Endothelial cell of umbilical vein (primary cell): Measurements from ENCODE around the gene MFAP2. TPM values are rescaled to one million over a fixed set of nuclear protein-coding genes. Genes with fewer than 3 reads are reported as not detected.
A peak's percentile ranks its signal among the peaks of the same experiment; 100 is the strongest.

Experiments used
- Bru-seq: library from RNA; stranded (reverse); fragments of 400-500 nt; gene quantifications from one replicate; lab custom pipeline; 2021; lab: Mats Ljungman, UMichigan
- BruChase-seq, 2 experiments: library from RNA; stranded (reverse); fragments of 400-500 nt; gene quantifications; one replicate each; lab custom pipeline; 2021; lab: Mats Ljungman, UMichigan
- BruUV-seq: library from RNA; stranded (reverse); fragments of 400-500 nt; replicated peaks from 2 replicates; lab custom pipeline; 2021; lab: Mats Ljungman, UMichigan
- CTCF ChIA-PET: fragments of 300-600, 350-600 bp; sonication (Branson Sonifier 250); formaldehyde crosslinking; loops from one replicate; lab custom pipeline; 2021; ENCODE audit warnings: antibody characterized with exemption, inconsistent platforms; lab: Charles Lee
- POLR2A ChIA-PET: fragments of 300-600, 350-600 bp; sonication (Branson Sonifier 250); formaldehyde crosslinking; loops from one replicate; lab custom pipeline; 2021; ENCODE audit warnings: antibody characterized with exemption, inconsistent platforms; lab: Charles Lee
- DNase-seq: peaks from one replicate; pipeline ENCODE4 v3.0.0-alpha.2; 2011; ENCODE audit warnings: low read depth, low spot score
- FAIRE-seq: peaks from 2 replicates; lab custom pipeline; 2011; peaks lifted over from hg19 to GRCh38; lab: Jason Lieb, UNC
- H2AFZ ChIP-seq: 2 replicates; pipeline ENCODE4 v1.6.0; 2012; ENCODE audit warnings: low read depth, low read length, control low read depth, inconsistent platforms
- H3K27ac ChIP-seq: 2 replicates; pipeline ENCODE4 v1.5.1; 2011; ENCODE audit warnings: low read depth, mild to moderate bottlenecking, control low read depth, low read length, moderate library complexity; ENCODE audit not compliant: insufficient read depth
- H3K27me3 ChIP-seq, 2 experiments: 2 replicates each; pipeline versions ENCODE4 v1.6.0 to v1.6.1; 2011; ENCODE audit warnings: low read length in 2 of 2, mixed read lengths in 1 of 2; ENCODE audit not compliant: control insufficient read depth in 2 of 2, insufficient read depth in 2 of 2
- H3K36me3 ChIP-seq, 2 experiments: 2 replicates in 1 of 2; 3 replicates in 1 of 2; pipeline ENCODE4 v1.5.1; 2011; ENCODE audit warnings: low read length in 2 of 2, mild to moderate bottlenecking in 1 of 2, moderate library complexity in 1 of 2; ENCODE audit not compliant: control insufficient read depth in 2 of 2, insufficient read depth in 2 of 2; ENCODE audit errors: extremely low read depth in 1 of 2
- H3K4me1 ChIP-seq: 3 replicates; pipeline ENCODE4 v1.5.1; 2011; ENCODE audit warnings: mild to moderate bottlenecking, low read length; ENCODE audit not compliant: control insufficient read depth, insufficient read depth; ENCODE audit errors: extremely low read depth
- H3K4me2 ChIP-seq: 2 replicates; pipeline ENCODE4 v1.6.1; 2011; ENCODE audit warnings: low read length, control low read depth, mixed read lengths; ENCODE audit not compliant: insufficient read depth
- H3K4me3 ChIP-seq, 3 experiments: fragments of 200-600 bp in 1 of 3; sonication (generic), shearing (Covaris generic) in 1 of 3; replicated peaks in 1 of 3; 2 replicates each; pipeline ENCODE4 v1.5.1; 2011 to 2016; ENCODE audit warnings: control low read depth in 3 of 3, low read length in 3 of 3, mild to moderate bottlenecking in 2 of 3, inconsistent platforms in 1 of 3, low read depth in 1 of 3, moderate library complexity in 1 of 3; ENCODE audit not compliant: insufficient read depth in 1 of 3
- H3K79me2 ChIP-seq: 2 replicates; pipeline ENCODE4 v1.6.0; 2012; ENCODE audit warnings: low read length, inconsistent platforms; ENCODE audit not compliant: control insufficient read depth, insufficient read depth
- H3K9ac ChIP-seq: replicated peaks from 2 replicates; pipeline ENCODE3; 2011; ENCODE audit warnings: low read length, control low read depth; ENCODE audit not compliant: insufficient read depth; ENCODE audit errors: extremely low read depth
- H3K9me1 ChIP-seq: replicated peaks from 3 replicates; pipeline ENCODE4 v1.6.0; 2011; ENCODE audit warnings: mild to moderate bottlenecking, low read length; ENCODE audit not compliant: control insufficient read depth, insufficient read depth; ENCODE audit errors: extremely low read depth
- H3K9me3 ChIP-seq: replicated peaks from 2 replicates; pipeline ENCODE4 v1.5.1; 2012; ENCODE audit warnings: low read length, inconsistent platforms; ENCODE audit not compliant: control insufficient read depth, insufficient read depth
- H4K20me1 ChIP-seq: replicated peaks from 2 replicates; pipeline ENCODE3; 2011; ENCODE audit warnings: mild to moderate bottlenecking, low read length; ENCODE audit not compliant: control insufficient read depth, insufficient read depth; ENCODE audit errors: extremely low read depth
- CTCF ChIP-seq, 2 donors: IDR thresholded peaks; 1 replicate in 1 of 2; 2 replicates in 1 of 2; pipeline ENCODE4 v1.5.1; 2011; ENCODE audit warnings: low read length in 2 of 2, mild to moderate bottlenecking in 2 of 2, moderate library complexity in 2 of 2, control low read depth in 1 of 2, inconsistent platforms in 1 of 2, low read depth in 1 of 2; ENCODE audit not compliant: insufficient read depth in 1 of 2; ENCODE audit errors: extremely low read depth in 1 of 2
- EZH2 ChIP-seq: IDR thresholded peaks from 2 replicates; pipeline ENCODE4 v1.6.1; 2012; ENCODE audit warnings: borderline replicate concordance, low read depth, mild to moderate bottlenecking, moderate library complexity, low read length, inconsistent platforms; ENCODE audit not compliant: severe bottlenecking
- FOS ChIP-seq: IDR thresholded peaks from 2 replicates; pipeline ENCODE4 v1.6.1; 2011; ENCODE audit warnings: mild to moderate bottlenecking, low read length, moderate library complexity, borderline replicate concordance; ENCODE audit not compliant: insufficient read depth
- GATA2 ChIP-seq: IDR thresholded peaks from 2 replicates; pipeline ENCODE4 v1.7.0; 2011; ENCODE audit warnings: low read depth, mild to moderate bottlenecking, moderate library complexity, mixed read lengths, low read length; ENCODE audit not compliant: insufficient read length, insufficient read depth
- JUN ChIP-seq: IDR thresholded peaks from 2 replicates; pipeline ENCODE4 v1.6.1; 2011; ENCODE audit warnings: borderline replicate concordance, low read depth; ENCODE audit not compliant: insufficient read length, insufficient read depth
- MAX ChIP-seq: IDR thresholded peaks from 2 replicates; pipeline ENCODE4 v1.6.1; 2011; ENCODE audit not compliant: insufficient read depth, insufficient read length
- MYC ChIP-seq: IDR thresholded peaks from one replicate; pipeline ENCODE4 v1.6.1; 2011; ENCODE audit warnings: mild to moderate bottlenecking, low read depth, low read length
- POLR2A ChIP-seq: IDR thresholded peaks from 2 replicates; pipeline ENCODE4 v1.6.1; 2012; ENCODE audit warnings: low read depth, mild to moderate bottlenecking, control low read depth, low read length
- POLR2AphosphoS5 ChIP-seq: IDR thresholded peaks from 2 replicates; pipeline ENCODE4 v1.6.1; 2012; ENCODE audit warnings: low read depth, mild to moderate bottlenecking, control low read depth, low read length, moderate library complexity; ENCODE audit not compliant: insufficient read depth
- dilution Hi-C: fragments of 300-500 bp; cut with MboI; formaldehyde crosslinking; loops from one replicate; pipeline ENCODE4 v1.15.0; 2019; ENCODE audit warnings: low sequenced_read_pairs; ENCODE audit not compliant: extremely low pct_ligation_motif_present
- intact Hi-C: fragments of 100-400 bp; cut with micrococcal nuclease; formaldehyde crosslinking; loops from one replicate; pipeline ENCODE4 v1.10.0; 2022
- long read RNA-seq: library from polyadenylated mRNA; stranded (forward); transcript quantifications from one replicate; pipeline ENCODE4 v2.0.0, GENCODE V29; 2021
- polyA minus RNA-seq, 3 experiments: library from RNA; depleted of rRNA, polyadenylated mRNA; stranded (reverse); fragments of >200 nt; gene quantifications; 1 replicate in 1 of 3; 2 replicates in 2 of 3; pipeline ENCODE4 v1.2.3, GENCODE V29; 2011
- polyA plus RNA-seq, 4 experiments: library from polyadenylated mRNA; depleted of rRNA in 3 of 4; stranded (reverse) in 3 of 4; unstranded in 1 of 4; fragments of >200 nt; gene quantifications; 2 replicates each; pipeline versions ENCODE4 v1.2.1 to v1.2.3, GENCODE V29; 2011 to 2012; ENCODE audit warnings: missing spikeins in 1 of 4
- total RNA-seq: library from RNA; stranded (reverse); gene quantifications from 2 replicates; pipeline ENCODE4 v1.2.3, GENCODE V29; 2021

The MFAP2 gene
- 37.9 and 43.0 TPM in 2 replicates for total RNA-seq
- polyA plus RNA-seq, result 138 and 183 TPM in 2 replicates
- 107 and 143 TPM in 2 replicates for polyA plus RNA-seq (2011; cell fraction: cytosol; rRNA removed)
- polyA plus RNA-seq (2011; cell fraction: nucleus; rRNA removed), result 75.2 and 132 TPM in 2 replicates
- 59.3 and 95.7 TPM in 2 replicates for polyA plus RNA-seq (2012)
- 32.4 and 35.5 TPM in 2 replicates for polyA minus RNA-seq
- polyA minus RNA-seq (2011; cell fraction: cytosol; rRNA and poly(A)+ RNA removed), result not detected
- 19.6 and 39.9 TPM in 2 replicates for polyA minus RNA-seq (2011; cell fraction: nucleus; rRNA and poly(A)+ RNA removed)
- Bru-seq, nascent RNA, result percentile 37 among the genes with signal in this experiment
- BruChase-seq, experiment 1, labeled RNA remaining after a 6-hour chase, result percentile 63 among the genes with signal in this experiment
- percentile 55 among the genes with signal in this experiment for BruChase-seq, experiment 2, labeled RNA remaining after a 2-hour chase
- long read RNA-seq, transcript MFAP2-202 (9 exons, 1,260 nt), result major isoform, 183 of 243 reads
- long read RNA-seq, partial matches to known transcripts, result 7 of 243 reads
- long read RNA-seq, other reads (novel, unspliced or antisense), result 53 of 243 reads

GRCh38 chr1:16980473-16981268 is at the start of gene MFAP2:
MFAP2 (minus strand) TSS chr1:16980620; CDS start chr1:16978273, 2,347 bp downstream.
- intact Hi-C loops, result no loop called here
- dilution Hi-C loops, result no loop called here
- Histone ChIP-seq H3K27ac (no peak within 1 kb of the TSS), H3K27me3 (no peaks in the 10 kb centered on the region), H3K4me1 (peaks cover 24% of the 10 kb centered on the region), H3K9me1 (no peaks in the 10 kb centered on the region), H3K4me3 (peak within 1 kb of the TSS; percentile 33 to 72 (median 52)), H3K36me3 (peaks cover 0 to 16% of the 10 kb centered on the region in 2 experiments), H3K79me2 (no peaks in the 10 kb centered on the region), H4K20me1 (no peaks in the 10 kb centered on the region), H2AFZ (peak within 1 kb of the TSS; percentile 61), H3K9ac (peak within 1 kb of the TSS; percentile 58), H3K9me3 (no peaks in the 10 kb centered on the region), H3K4me2 (peak within 1 kb of the TSS; percentile 34)
- ChIA-PET POLR2A (interaction anchor here (1.2 kb wide), 1 partner anchor 21 kb away, joined by 8 read pairs; no protein-coding TSS in a partner anchor), CTCF (interaction anchor here (1.1 to 4.5 kb wide), 4 partner anchors 13 to 20 kb away, joined by 3 to 25 read pairs (median 10); no protein-coding TSS in a partner anchor)
- no peak for DNase-seq
- TF ChIP-seq JUN (no peak), GATA2 (no peak), MYC (no peak), EZH2 (no peak), POLR2A (no peak), MAX (no peak), FOS (no peak), POLR2AphosphoS5 (no peak), CTCF (IDR thresholded peaks at IDR 0.05; ENCODE audit: extremely low read depth in 1 of 2, insufficient read depth in 1 of 2, low read depth in 1 of 2, low read length in 2 of 2) (no peak)
- FAIRE-seq, result no peak
- no TSS peak for BruUV-seq
